HUES48 (cell line): Measurements from ENCODE around the gene UNC93A.
"Not testable (repeated sequence)": the region's sequence is repeated elsewhere in the genome, so short reads cannot be mapped to it uniquely, and the experiment has no call there.

Experiments
- H3K27ac ChIP-seq: one replicate; pipeline ENCODE4 v1.7.0; 2013; ENCODE audit warnings: low read depth, low read length, inconsistent platforms
- H3K27me3 ChIP-seq: 2 replicates; pipeline ENCODE4 v1.6.1; 2013; ENCODE audit warnings: mild to moderate bottlenecking, low read length; ENCODE audit not compliant: control insufficient read depth, insufficient read depth
- H3K36me3 ChIP-seq: 2 replicates; pipeline ENCODE4 v1.6.1; 2013; ENCODE audit warnings: low read length; ENCODE audit not compliant: control insufficient read depth, insufficient read depth
- H3K4me1 ChIP-seq: 2 replicates; pipeline ENCODE4 v1.6.1; 2013; ENCODE audit warnings: mild to moderate bottlenecking, low read length; ENCODE audit not compliant: control insufficient read depth, insufficient read depth
- H3K4me3 ChIP-seq: 2 replicates; pipeline ENCODE4 v1.5.1; 2013; ENCODE audit warnings: mild to moderate bottlenecking, low read depth, low read length
- H3K9ac ChIP-seq: 2 replicates; pipeline ENCODE4 v1.6.1; 2013; ENCODE audit warnings: mild to moderate bottlenecking, low read depth, low read length, moderate library complexity
- H3K9me3 ChIP-seq: 2 replicates; pipeline ENCODE4 v1.6.1; 2013; ENCODE audit warnings: low read length; ENCODE audit not compliant: control insufficient read depth, insufficient read depth

UNC93A gene

DNA sequence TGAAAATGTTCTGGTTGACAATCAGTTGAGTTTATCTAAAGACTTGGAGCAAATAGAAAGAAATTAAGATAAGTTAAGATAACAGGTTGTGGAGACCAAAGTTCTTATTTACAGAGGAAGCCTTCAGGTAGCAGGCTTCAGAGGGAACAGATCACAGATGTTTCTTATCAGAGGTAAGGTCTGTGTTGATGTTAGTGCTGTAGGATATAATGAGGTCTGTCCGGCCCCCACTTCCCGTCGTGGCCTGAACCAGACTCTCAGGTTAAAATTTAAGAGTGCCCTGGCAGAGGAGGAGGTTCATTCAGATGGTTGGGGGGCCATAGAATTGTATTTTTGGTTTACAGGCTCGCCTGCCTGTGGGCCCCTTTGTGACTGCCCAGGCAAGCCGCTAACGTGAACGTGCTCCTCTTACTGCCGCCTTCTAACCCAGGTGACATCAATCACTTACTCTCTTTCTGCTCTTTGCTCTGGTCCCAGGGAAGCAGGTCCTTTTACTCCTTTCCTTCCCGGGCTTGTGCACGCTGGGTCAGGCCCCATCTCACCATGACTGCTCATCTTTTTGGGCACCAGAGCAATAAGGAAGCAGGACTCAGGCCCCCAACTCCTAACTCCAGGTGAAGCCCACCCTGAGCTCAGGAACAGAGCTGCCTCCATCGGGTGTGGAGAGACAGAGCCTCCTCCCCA is 18.3 kb upstream of the UNC93A start:
- no peak overlapping the region for H3K27ac ChIP-seq
- no peaks in the 10 kb centered on the region for H3K36me3 ChIP-seq
- H3K27me3 ChIP-seq, result no peaks in the 10 kb centered on the region
- no peak overlapping the region for H3K4me3 ChIP-seq
- no peaks in the 10 kb centered on the region for H3K9me3 ChIP-seq
- H3K4me1 ChIP-seq, result no peaks in the 10 kb centered on the region
- no peak overlapping the region for H3K9ac ChIP-seq

DNA sequence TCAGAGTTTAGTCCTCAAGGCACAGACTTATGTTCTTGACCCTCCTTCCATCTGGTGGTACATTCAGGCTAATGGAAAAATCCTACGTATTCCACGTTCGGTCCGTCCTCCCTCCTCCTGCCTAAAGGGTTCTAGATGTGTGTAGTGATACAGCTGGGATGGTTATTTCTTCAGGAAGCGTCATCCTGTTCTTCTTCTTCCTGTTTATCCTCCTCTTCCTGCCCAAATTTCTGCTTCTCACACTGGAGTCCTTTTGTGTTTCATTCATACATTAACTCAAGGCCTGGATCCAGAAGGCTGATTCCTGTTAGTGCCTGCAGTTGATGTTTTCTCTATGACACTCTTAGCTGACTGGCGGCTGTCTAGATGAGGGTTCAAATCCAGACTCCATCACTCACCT is 16.8 kb upstream of the UNC93A start:
- H3K36me3 ChIP-seq, result no peaks in the 10 kb centered on the region
- no peak overlapping the region for H3K9ac ChIP-seq
- peaks cover 13% of the 10 kb centered on the region for H3K4me1 ChIP-seq
- H3K4me3 ChIP-seq, result no peak overlapping the region
- H3K27ac ChIP-seq, result no peak overlapping the region
- no peaks in the 10 kb centered on the region for H3K9me3 ChIP-seq
- H3K27me3 ChIP-seq, result no peaks in the 10 kb centered on the region

DNA sequence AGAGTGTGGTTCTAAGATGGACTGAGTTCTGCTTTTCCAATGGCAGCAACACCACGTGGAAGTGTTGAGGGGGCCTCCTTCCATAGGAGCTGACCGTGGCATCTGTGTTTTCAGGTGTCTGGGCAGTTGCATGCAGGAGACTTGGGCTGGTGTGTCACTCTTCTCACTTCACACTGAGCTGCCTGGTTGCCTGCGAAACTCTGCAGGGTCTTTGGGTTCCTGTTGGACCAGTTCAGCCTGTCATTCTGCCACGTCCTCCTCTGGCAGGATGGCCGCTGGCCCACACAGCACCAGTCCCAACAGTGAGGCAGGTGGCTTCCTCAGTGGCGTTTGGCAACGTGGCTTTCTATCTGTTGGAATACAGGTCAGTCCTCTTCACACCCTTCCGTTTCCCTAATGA is 16.1 kb upstream of the UNC93A start:
- Histone ChIP-seq H3K9ac (no peak overlapping the region), H3K27ac (no peak overlapping the region), H3K9me3 (no peaks in the 10 kb centered on the region)

DNA sequence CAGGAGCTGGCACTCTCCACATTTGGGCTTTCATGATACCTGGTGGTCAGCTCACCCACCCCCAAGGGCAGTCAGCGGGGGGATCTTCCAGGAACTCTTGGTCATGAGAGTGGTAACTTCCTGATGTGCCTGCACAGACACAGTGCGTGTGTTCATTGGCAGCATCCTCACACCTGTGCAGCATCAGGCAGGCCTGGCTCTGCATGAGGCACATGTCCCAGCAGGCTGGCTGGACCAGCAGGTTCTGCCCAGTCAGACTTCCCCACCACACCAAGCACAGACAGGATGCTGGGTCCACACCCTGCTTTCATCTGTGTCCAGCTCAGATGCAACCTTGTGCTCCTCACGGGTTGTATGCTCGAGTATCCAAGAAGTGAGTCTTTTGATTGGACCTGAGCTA is 15.7 kb upstream of the UNC93A start:
- no peaks in the 10 kb centered on the region for H3K36me3 ChIP-seq
- H3K27ac ChIP-seq, result no peak overlapping the region
- no peak overlapping the region for H3K9ac ChIP-seq
- no peaks in the 10 kb centered on the region for H3K27me3 ChIP-seq
- H3K4me1 ChIP-seq, result peaks cover 23% of the 10 kb centered on the region
- H3K4me3 ChIP-seq, result no peak overlapping the region
- no peaks in the 10 kb centered on the region for H3K9me3 ChIP-seq

More for the DNA sequence above, 16.1 kb upstream of the UNC93A start:
- Histone ChIP-seq H3K27me3 (no peaks in the 10 kb centered on the region), H3K36me3 (no peaks in the 10 kb centered on the region), H3K4me3 (no peak overlapping the region), H3K4me1 (peaks cover 20% of the 10 kb centered on the region)

DNA sequence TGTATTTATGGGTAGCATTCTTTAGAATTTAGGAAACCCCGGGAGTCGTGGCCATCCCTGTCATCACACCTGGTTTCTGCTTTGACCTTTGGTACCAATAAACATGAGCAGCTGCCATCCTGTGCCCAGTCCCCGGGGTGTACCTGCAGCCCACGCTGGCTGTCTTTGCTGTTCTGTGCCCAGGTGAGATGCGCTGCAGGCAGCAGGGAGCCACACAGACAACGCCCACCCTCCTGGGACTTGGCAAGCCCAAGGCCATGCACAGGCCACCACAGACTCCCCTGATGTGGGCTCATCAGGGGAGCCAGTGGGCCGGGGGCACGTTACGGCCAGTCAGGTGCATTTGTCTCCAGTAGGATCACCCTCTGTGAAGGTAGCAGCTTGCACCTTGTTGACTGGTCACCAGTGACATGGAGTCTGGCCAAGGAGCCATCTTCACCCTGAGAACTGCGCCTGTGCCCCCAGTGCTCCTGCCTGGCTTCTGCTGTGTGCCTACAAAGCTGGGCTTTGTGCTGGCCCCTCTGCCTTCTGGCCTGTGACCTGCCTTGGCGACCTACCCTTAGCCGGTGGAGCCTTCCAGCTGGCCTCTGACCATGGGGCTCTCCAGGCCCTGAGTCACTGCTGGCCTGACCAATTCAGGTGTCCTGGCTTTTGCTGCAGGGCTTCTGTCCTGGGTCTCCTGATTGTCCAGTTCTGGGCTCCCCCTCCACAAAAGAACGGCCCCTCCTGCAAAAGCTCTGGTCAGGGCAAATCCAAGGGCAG is 14.2 kb upstream of the UNC93A start:
- Histone ChIP-seq H3K27ac (no peak overlapping the region), H3K9ac (no peak overlapping the region), H3K4me1 (peaks cover 36% of the 10 kb centered on the region), H3K27me3 (no peaks in the 10 kb centered on the region), H3K9me3 (no peaks in the 10 kb centered on the region), H3K4me3 (no peak overlapping the region), H3K36me3 (no peaks in the 10 kb centered on the region)

DNA sequence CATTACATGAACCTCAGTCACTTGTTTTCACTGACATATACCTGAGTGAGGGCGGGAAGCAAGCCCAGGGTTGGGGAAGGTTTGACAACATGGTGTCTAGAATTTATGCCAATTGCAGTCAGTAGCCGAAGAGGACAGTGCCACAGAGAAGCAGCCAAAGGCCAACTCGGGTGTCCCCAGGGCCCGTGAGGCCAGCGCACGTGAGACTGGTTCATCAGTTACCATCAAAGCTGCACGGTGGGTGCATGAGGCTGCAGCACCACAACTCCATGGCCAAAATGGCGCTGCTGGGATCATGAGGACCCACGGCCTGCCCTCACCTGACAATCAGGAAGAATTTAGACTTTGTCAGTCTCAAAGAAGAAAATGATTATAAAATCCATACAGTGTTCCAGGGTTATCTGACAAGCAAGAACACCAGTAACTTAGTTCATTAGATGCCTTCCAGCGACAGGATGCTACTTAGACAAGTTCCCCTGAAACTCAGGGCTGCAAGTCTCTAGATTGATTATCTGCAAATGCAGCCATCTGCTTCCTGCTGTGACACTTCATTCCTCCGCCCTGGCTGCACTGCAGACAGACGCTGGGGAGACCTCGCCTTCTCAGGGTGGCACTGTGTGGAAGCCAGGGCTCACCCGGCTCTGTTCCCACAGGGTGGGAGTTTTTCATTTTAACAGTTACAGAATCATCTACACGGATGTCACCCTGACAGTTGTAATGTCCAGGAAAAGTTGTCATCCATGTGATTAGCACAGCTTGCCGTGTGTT is 12.8 kb upstream of the UNC93A start:
- peaks cover 50% of the 10 kb centered on the region for H3K4me1 ChIP-seq
- not testable (repeated sequence) for H3K9me3 ChIP-seq

DNA sequence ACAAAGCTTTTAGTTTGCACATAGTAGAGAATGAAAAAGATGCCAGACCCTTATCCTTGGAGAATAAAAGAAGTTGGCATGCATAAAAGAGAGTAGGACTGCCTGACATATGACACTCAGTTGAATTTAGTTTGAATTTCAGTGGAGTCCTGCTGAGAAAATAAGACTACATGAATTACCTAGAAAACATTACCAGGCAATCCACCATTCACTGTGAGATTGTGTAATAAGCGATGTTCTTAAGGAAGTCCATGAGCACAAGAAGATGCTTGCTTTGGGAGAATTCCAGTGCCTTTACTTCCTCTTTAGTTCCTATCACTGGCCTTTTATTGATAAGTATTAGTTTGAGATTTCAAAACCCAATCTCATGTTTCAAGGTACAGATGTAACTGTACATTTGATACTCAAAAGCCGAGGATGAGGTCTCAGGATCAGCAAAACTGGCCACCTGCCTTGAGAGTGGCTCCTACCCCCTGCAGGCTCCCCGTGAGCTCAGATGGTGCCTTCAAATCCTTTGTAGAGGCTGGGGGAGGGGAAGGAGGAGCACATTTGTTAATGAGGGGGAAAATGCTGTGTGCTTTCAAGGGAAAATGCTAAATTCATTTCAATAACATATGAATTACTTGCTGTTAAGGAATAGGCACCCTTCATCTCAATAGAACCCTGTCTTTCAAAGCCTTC is 11.2 kb upstream of the UNC93A start:
- Histone ChIP-seq H3K9ac (no peak overlapping the region), H3K36me3 (no peaks in the 10 kb centered on the region), H3K9me3 (no peaks in the 10 kb centered on the region), H3K4me1 (peaks cover 55% of the 10 kb centered on the region), H3K27me3 (no peaks in the 10 kb centered on the region), H3K4me3 (peak overlapping the region; percentile 2; the same call in 1 of the 2 replicates), H3K27ac (peak overlapping the region; percentile 72)

More for the DNA sequence above, 12.8 kb upstream of the UNC93A start:
- H3K36me3 ChIP-seq, H3K4me3 ChIP-seq, H3K27me3 ChIP-seq, H3K9ac ChIP-seq: not testable (repeated sequence)
- peak overlapping the region; percentile 72 for H3K27ac ChIP-seq

DNA sequence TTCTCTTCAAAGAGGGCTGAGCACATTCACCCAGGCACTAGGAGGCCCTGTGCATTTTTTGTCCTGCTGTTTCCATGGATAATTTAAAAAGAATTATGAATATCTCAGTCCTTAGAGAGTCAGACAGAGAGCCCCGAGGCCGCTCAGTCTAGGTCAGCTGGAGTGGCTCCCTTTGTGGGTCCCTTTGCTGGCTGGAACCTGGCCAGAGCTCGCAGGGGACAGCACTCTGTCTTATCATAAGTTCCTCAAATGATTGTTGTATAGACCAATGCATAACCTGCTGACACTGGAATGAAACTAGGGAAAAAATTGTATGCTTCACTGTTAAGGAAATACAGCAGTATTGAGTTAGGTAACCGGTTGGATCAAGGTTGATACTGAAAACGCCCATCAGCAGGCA is 10.6 kb upstream of the UNC93A start:
- not testable (repeated sequence) for H3K9me3 ChIP-seq, H3K9ac ChIP-seq, H3K4me3 ChIP-seq, H3K36me3 ChIP-seq, H3K27me3 ChIP-seq
- peaks cover 55% of the 10 kb centered on the region for H3K4me1 ChIP-seq
- peak overlapping the region; percentile 69 for H3K27ac ChIP-seq

DNA sequence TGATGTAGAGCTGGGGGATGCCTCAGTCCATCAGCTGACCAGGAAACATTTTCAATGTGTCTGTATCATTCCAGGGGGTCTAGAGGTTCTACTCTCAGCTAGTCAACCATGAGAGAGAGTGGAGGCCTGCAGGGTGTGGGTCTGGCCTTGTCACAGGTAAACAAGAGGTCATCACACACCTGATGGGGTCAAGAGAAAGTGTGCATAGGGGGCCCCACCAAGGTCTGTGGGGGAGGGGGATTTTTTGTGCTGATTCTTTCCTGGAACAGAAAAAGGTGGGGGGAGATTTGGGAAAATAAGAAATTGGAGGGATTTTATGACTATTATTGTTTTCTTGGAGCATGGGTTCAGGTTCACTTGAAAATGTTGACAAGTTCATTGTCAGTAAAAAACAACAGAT is 8.9 kb upstream of the UNC93A start:
- H3K4me3 ChIP-seq, result no peak overlapping the region
- no peaks in the 10 kb centered on the region for H3K36me3 ChIP-seq
- H3K4me1 ChIP-seq, result peaks cover 55% of the 10 kb centered on the region
- H3K9ac ChIP-seq, result no peak overlapping the region
- no peak overlapping the region for H3K27ac ChIP-seq
- no peaks in the 10 kb centered on the region for H3K27me3 ChIP-seq
- no peaks in the 10 kb centered on the region for H3K9me3 ChIP-seq

DNA sequence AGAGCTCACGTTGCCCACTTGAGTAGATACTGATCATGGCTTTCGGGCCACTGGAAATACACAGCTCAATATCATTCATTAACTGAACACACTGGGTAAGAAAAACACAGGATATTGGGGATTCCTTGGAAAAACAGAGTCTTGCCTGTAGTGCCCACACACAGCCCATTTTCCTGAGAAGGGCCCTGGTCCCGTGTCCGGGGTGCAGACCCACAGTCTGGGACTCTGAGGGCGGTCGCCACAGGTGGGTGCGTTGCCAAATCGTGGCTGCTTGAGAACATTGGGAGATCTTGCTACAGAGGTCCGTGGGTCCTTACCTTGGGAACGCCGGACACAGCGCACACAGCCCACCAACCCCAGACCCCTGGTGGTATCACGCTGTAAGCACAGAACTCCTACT is 6.5 kb upstream of the UNC93A start:
- peaks cover 46% of the 10 kb centered on the region for H3K4me1 ChIP-seq
- not testable (repeated sequence) for H3K27me3 ChIP-seq, H3K9me3 ChIP-seq, H3K27ac ChIP-seq, H3K9ac ChIP-seq, H3K36me3 ChIP-seq, H3K4me3 ChIP-seq
